ENCODE data around the gene BTF3L4.

GRCh38 chr1:52037909-52038308, 18.2 kb upstream of the BTF3L4 start:
- TF ChIP-seq CTCF (IDR thresholded peaks at IDR 0.05 in 8 of 11, conservative IDR thresholded peaks at IDR 0.05 in 3 of 11) (no peak), POLR2AphosphoS5 (IDR thresholded peaks at IDR 0.05) (no peak), POLR2A (IDR thresholded peaks at IDR 0.05) (no peak)
